GM18517 (cell line): ENCODE data around the gene RGS6.

Experiments used
- ATAC-seq: cut with Tn5 transposase; IDR thresholded peaks from one replicate; pipeline ENCODE4 v1.9.1; 2021; ENCODE audit warnings: mild to moderate bottlenecking, moderate library complexity; ENCODE audit not compliant: unreplicated experiment

Gene RGS6

GRCh38 chr14:72568296-72568992 is 636.2 kb downstream of the RGS6 start:
- no peak for ATAC-seq

- no peak for ATAC-seq
Observed at GRCh38 chr14:72573725-72574417, 641.6 kb downstream of the RGS6 start.

- ATAC-seq: no peak
Observed at GRCh38 chr14:72574715-72575114, 642.5 kb downstream of the RGS6 start.

- ATAC-seq: no peak
Observed at GRCh38 chr14:72576258-72576657, 644.0 kb downstream of the RGS6 start.

- ATAC-seq: no peak
Observed at GRCh38 chr14:72577521-72577920, 645.3 kb downstream of the RGS6 start.

GRCh38 chr14:72578514-72578913 is 646.3 kb downstream of the RGS6 start:
- no peak for ATAC-seq

- ATAC-seq: no peak
Observed at GRCh38 chr14:72582582-72582981, 650.4 kb downstream of the RGS6 start.

- ATAC-seq: no peak
Observed at GRCh38 chr14:72583316-72584272, 651.4 kb downstream of the RGS6 start.

GRCh38 chr14:72588521-72588920 is 656.3 kb downstream of the RGS6 start:
- no peak for ATAC-seq

- no peak for ATAC-seq
Observed at GRCh38 chr14:72589652-72590051, 657.4 kb downstream of the RGS6 start.

- no peak for ATAC-seq
Observed at GRCh38 chr14:72590577-72590976, 658.3 kb downstream of the RGS6 start.

- ATAC-seq: no peak
Observed at GRCh38 chr14:72591391-72591790, 659.2 kb downstream of the RGS6 start.

GRCh38 chr14:72594099-72594901 is 662.1 kb downstream of the RGS6 start:
- ATAC-seq: no peak

- no peak for ATAC-seq
Observed at GRCh38 chr14:72595152-72595862, 663.1 kb downstream of the RGS6 start.

GRCh38 chr14:72597252-72598233 is 665.3 kb downstream of the RGS6 start:
- no peak for ATAC-seq

- ATAC-seq: no peak
Observed at GRCh38 chr14:72598306-72598705, 666.1 kb downstream of the RGS6 start.

GRCh38 chr14:72599579-72600470 is 667.6 kb downstream of the RGS6 start:
- ATAC-seq: no peak
